IMR-90 (cell line): Measurements from ENCODE around the gene STPG1. TPM values are rescaled to one million over a fixed set of nuclear protein-coding genes. Genes with fewer than 3 reads are reported as not detected.

Experiments
- ATAC-seq: fragments of 200-7000 bp; cut with Tn5 transposase; 2 replicates; pipeline ENCODE4 v1.9.1; 2020; ENCODE audit warnings: low read depth, mild to moderate bottlenecking, moderate library complexity
- BruUV-seq: library from RNA; stranded (reverse); fragments of 400-500 nt; replicated peaks from 2 replicates; lab custom pipeline; 2021; lab: Mats Ljungman, UMichigan
- CTCF ChIA-PET: fragments of 300-600 bp; formaldehyde crosslinking; extraction: SDS; loops from one replicate; lab custom pipeline; 2021; ENCODE audit warnings: antibody characterized with exemption; lab: Yijun Ruan, JAX
- POLR2A ChIA-PET: fragments of 300-600 bp; sonication (Branson Sonifier 250); formaldehyde crosslinking; loops from one replicate; lab custom pipeline; 2022; ENCODE audit warnings: antibody characterized with exemption; ENCODE audit not compliant: unreplicated experiment; lab: Charles Lee
- DNase-seq: peaks from one replicate; pipeline ENCODE4 v3.0.0; 2013
- H2AFZ ChIP-seq: replicated peaks from 2 replicates; pipeline ENCODE3; 2013; ENCODE audit warnings: low read length, mild to moderate bottlenecking; ENCODE audit not compliant: poor library complexity
- H2AK5ac ChIP-seq: 2 replicates; pipeline ENCODE4 v1.6.1; 2013; ENCODE audit warnings: low read depth, low read length, inconsistent platforms
- H2AK9ac ChIP-seq: replicated peaks from 2 replicates; pipeline ENCODE3; 2013; ENCODE audit warnings: mild to moderate bottlenecking, low read depth, low read length, moderate library complexity; ENCODE audit not compliant: poor library complexity
- H2BK120ac ChIP-seq: 2 replicates; pipeline ENCODE4 v1.6.1; 2013; ENCODE audit warnings: low read depth, low read length, inconsistent platforms
- H2BK15ac ChIP-seq: 3 replicates; pipeline ENCODE4 v1.6.1; 2013; ENCODE audit warnings: low read depth, low read length, inconsistent platforms
- H2BK20ac ChIP-seq: 2 replicates; pipeline ENCODE4 v1.6.1; 2013; ENCODE audit warnings: low read depth, mild to moderate bottlenecking, inconsistent platforms, low read length, moderate library complexity
- H2BK5ac ChIP-seq: 2 replicates; pipeline ENCODE4 v1.6.1; 2013; ENCODE audit warnings: mild to moderate bottlenecking, low read depth, low read length, inconsistent platforms; ENCODE audit not compliant: poor library complexity, severe bottlenecking
- H3K14ac ChIP-seq: replicated peaks from 2 replicates; pipeline ENCODE4 v1.6.1; 2013; ENCODE audit warnings: low read depth, low read length, inconsistent platforms
- H3K18ac ChIP-seq: 2 replicates; pipeline ENCODE4 v1.6.1; 2013; ENCODE audit warnings: low read depth, low read length, control low read depth
- H3K23ac ChIP-seq: 2 replicates; pipeline ENCODE4 v1.6.1; 2013; ENCODE audit warnings: low read depth, low read length, inconsistent platforms
- H3K27ac ChIP-seq: 2 replicates; pipeline ENCODE4 v1.5.1; 2013; ENCODE audit warnings: mild to moderate bottlenecking, control low read depth, low read length; ENCODE audit not compliant: insufficient read depth
- H3K27me3 ChIP-seq: 2 replicates; pipeline ENCODE4 v1.6.1; 2013; ENCODE audit warnings: low read length; ENCODE audit not compliant: control insufficient read depth, insufficient read depth
- H3K36me3 ChIP-seq: 2 replicates; pipeline ENCODE4 v1.6.1; 2013; ENCODE audit warnings: low read length, mixed read lengths; ENCODE audit not compliant: control insufficient read depth, insufficient read depth
- H3K4ac ChIP-seq: 2 replicates; pipeline ENCODE4 v1.6.1; 2013; ENCODE audit warnings: low read depth, low read length, inconsistent platforms
- H3K4me1 ChIP-seq: 2 replicates; pipeline ENCODE4 v1.6.1; 2013; ENCODE audit warnings: low read length, mixed read lengths; ENCODE audit not compliant: control insufficient read depth, insufficient read depth
- H3K4me2 ChIP-seq: 2 replicates; pipeline ENCODE4 v1.6.1; 2013; ENCODE audit warnings: low read depth, mild to moderate bottlenecking, control low read depth, low read length, moderate library complexity
- H3K4me3 ChIP-seq: 2 replicates; pipeline ENCODE4 v1.5.1; 2013; ENCODE audit warnings: low read depth, mild to moderate bottlenecking, control low read depth, low read length, moderate library complexity; ENCODE audit not compliant: insufficient read depth
- H3K56ac ChIP-seq: 2 replicates; pipeline ENCODE4 v1.6.1; 2013; ENCODE audit warnings: low read length, inconsistent platforms; ENCODE audit not compliant: insufficient read depth; ENCODE audit errors: extremely low read depth
- H3K79me1 ChIP-seq, 2 experiments: 2 replicates each; pipeline ENCODE4 v1.6.1; 2013; ENCODE audit warnings: low read length in 2 of 2, inconsistent platforms in 1 of 2, low read depth in 1 of 2
- H3K9ac ChIP-seq: 2 replicates; pipeline ENCODE4 v1.6.1; 2013; ENCODE audit warnings: low read depth, low read length, control low read depth
- H3K9me1 ChIP-seq: 2 replicates; pipeline ENCODE4 v1.6.1; 2013; ENCODE audit warnings: low read length, inconsistent platforms; ENCODE audit not compliant: insufficient read depth
- H3K9me3 ChIP-seq: 2 replicates; pipeline ENCODE4 v1.6.1; 2013; ENCODE audit warnings: low read length; ENCODE audit not compliant: control insufficient read depth, insufficient read depth
- H4K20me1 ChIP-seq: 2 replicates; pipeline ENCODE4 v1.6.1; 2013; ENCODE audit warnings: low read length, inconsistent platforms; ENCODE audit not compliant: insufficient read depth
- H4K5ac ChIP-seq: 2 replicates; pipeline ENCODE4 v1.6.1; 2013; ENCODE audit warnings: mild to moderate bottlenecking, low read depth, low read length, control low read depth
- H4K8ac ChIP-seq, 2 experiments: 2 replicates each; pipeline ENCODE4 v1.6.1; 2013; ENCODE audit warnings: low read depth in 2 of 2, low read length in 2 of 2, control low read depth in 1 of 2, inconsistent platforms in 1 of 2
- H4K91ac ChIP-seq: 2 replicates; pipeline ENCODE4 v1.6.1; 2013; ENCODE audit warnings: low read depth, low read length, inconsistent platforms; ENCODE audit not compliant: insufficient read depth
- BHLHE40 ChIP-seq: fragments of 150-350 bp; IDR thresholded peaks from 2 replicates; pipeline ENCODE4 v1.6.1; 2016; ENCODE audit warnings: mild to moderate bottlenecking, low read depth, low read length
- CEBPB ChIP-seq: IDR thresholded peaks from 2 replicates; pipeline ENCODE4 v1.6.1; 2012; ENCODE audit warnings: low read depth, low read length, improper control_type of control experiment
- CHD1 ChIP-seq: IDR thresholded peaks from 2 replicates; pipeline ENCODE4 v1.6.1; 2012; ENCODE audit warnings: low read depth, low read length, improper control_type of control experiment
- MAFK ChIP-seq: IDR thresholded peaks from 2 replicates; pipeline ENCODE4 v1.6.1; 2012; ENCODE audit warnings: low read depth, low read length, improper control_type of control experiment
- MXI1 ChIP-seq: IDR thresholded peaks from 2 replicates; pipeline ENCODE4 v1.6.1; 2012; ENCODE audit warnings: low read depth, mild to moderate bottlenecking, low read length, moderate library complexity, borderline replicate concordance
- NFE2L2 ChIP-seq: fragments of 150-350 bp; IDR thresholded peaks from 2 replicates; pipeline ENCODE4 v1.6.1; 2016; ENCODE audit warnings: low read depth, mild to moderate bottlenecking, low read length
- POLR2A ChIP-seq: IDR thresholded peaks from 2 replicates; pipeline ENCODE4 v1.6.1; 2012; ENCODE audit warnings: mild to moderate bottlenecking, low read depth, low read length
- RAD21 ChIP-seq: IDR thresholded peaks from 2 replicates; pipeline ENCODE4 v1.6.1; 2012; ENCODE audit warnings: low read length, improper control_type of control experiment
- RCOR1 ChIP-seq: IDR thresholded peaks from 2 replicates; pipeline ENCODE4 v1.6.1; 2012; ENCODE audit warnings: mild to moderate bottlenecking, low read length, improper control_type of control experiment; ENCODE audit not compliant: insufficient replicate concordance
- RFX5 ChIP-seq: IDR thresholded peaks from 2 replicates; pipeline ENCODE4 v1.8.0; 2012; ENCODE audit warnings: low read depth, mild to moderate bottlenecking, low read length, moderate library complexity
- SMC3 ChIP-seq: fragments of 150-350 bp; IDR thresholded peaks from 2 replicates; pipeline ENCODE4 v1.6.1; 2016; ENCODE audit warnings: low read depth, mild to moderate bottlenecking, antibody characterized with exemption, low read length, moderate library complexity
- USF2 ChIP-seq: fragments of 150-350 bp; IDR thresholded peaks from 2 replicates; pipeline ENCODE4 v1.6.1; 2017; ENCODE audit warnings: mild to moderate bottlenecking, antibody characterized with exemption, low read length, low read depth
- WGBS, 2 experiments: methylation state at CpG; one replicate each; pipeline versions ENCODE4 v1.1.5 to v1.1.7; 2013; ENCODE audit warnings: missing lambda C conversion rate in 2 of 2; ENCODE audit not compliant: insufficient read length in 1 of 2; ENCODE audit errors: extremely low coverage in 2 of 2; 5-methylcytosine and 5-hydroxymethylcytosine counted together
- dilution Hi-C: fragments of 300-500 bp; cut with HindIII; formaldehyde crosslinking; loops from one replicate; pipeline ENCODE4 v1.14.3; 2018; ENCODE audit warnings: low sequenced_read_pairs; ENCODE audit not compliant: unreplicated experiment
- in situ Hi-C: fragments of 300-500 bp; cut with MboI; formaldehyde crosslinking; loops from 3 replicates; pipeline ENCODE4 v1.14.3; 2019; ENCODE audit warnings: low sequenced_read_pairs, inconsistent platforms, mixed read lengths
- intact Hi-C: fragments of 100-400 bp; cut with micrococcal nuclease; formaldehyde crosslinking; loops from 2 replicates; pipeline ENCODE4 v1.10.0; 2022
- polyA plus RNA-seq, 3 experiments: library from polyadenylated mRNA; depleted of rRNA; stranded (reverse); fragments of >200 nt; gene quantifications; 2 replicates each; pipeline ENCODE4 v1.2.3, GENCODE V29; 2012; ENCODE audit warnings: low replicate concordance in 1 of 3
- total RNA-seq: library from RNA; depleted of rRNA; stranded (reverse); fragments of >200 nt; gene quantifications from 2 replicates; pipeline ENCODE4 v1.2.3, GENCODE V29; 2012
- TF ChIP-seq, protein P1 (sequence below): fragments of 150-350 bp; IDR thresholded peaks from 2 replicates; pipeline ENCODE4 v1.6.1; 2016; ENCODE audit warnings: low read depth, mild to moderate bottlenecking, low read length, moderate library complexity, borderline replicate concordance

Gene STPG1
- total and polyA plus RNA-seq, 2 of the 4 experiments (the other 2 are of a cell fraction), result 3.0 to 6.5 TPM

- peak overlapping the region; percentile 59; the same call in 1 of the 2 replicates for H2AK5ac ChIP-seq
- no TSS peak for BruUV-seq
- POLR2A ChIA-PET, result interaction anchor here (0.5 to 1.0 kb wide), 2 partner anchors 191 to 442 kb away, joined by 3 to 4 read pairs; no protein-coding TSS in a partner anchor
- CTCF ChIA-PET, result interaction anchor here (1.0 to 5.2 kb wide), 11 partner anchors 8 to 348 kb away, joined by 3 to 170 read pairs (median 4); partner anchors contain the start of genes NIPAL3 and STPG1
- H3K9me3 ChIP-seq, result no peaks in the 10 kb centered on the region
- H4K8ac ChIP-seq, result peak overlapping the region in 1 of 2 experiments; percentile 11; a peak in 1 of 4 replicates
- peak overlapping the region; percentile 14 for H3K4ac ChIP-seq
- no peaks in the 10 kb centered on the region for H3K27me3 ChIP-seq
- no peak overlapping the region; the same call in 1 of the 2 replicates for H4K5ac ChIP-seq
- peak overlapping the region; percentile 28 for H2BK120ac ChIP-seq
- dilution Hi-C loops (no loop called here), in situ Hi-C loops (loop anchor here (5.0 to 10.0 kb wide), 2 partner anchors 191 to 242 kb away; no protein-coding TSS in a partner anchor), intact Hi-C loops (loop anchor here (10.0 kb wide), 1 partner anchor 192 kb away; no protein-coding TSS in a partner anchor)
- peaks cover 0 to 22% of the 10 kb centered on the region in 2 experiments; a peak in 1 of 4 replicates for H3K79me1 ChIP-seq
- H2AK9ac ChIP-seq, result peak overlapping the region; percentile 88
- no peak overlapping the region for H2AFZ ChIP-seq
- H2BK20ac ChIP-seq, result peak overlapping the region; percentile 27; the same call in 1 of the 2 replicates
- ATAC-seq, result no peak; the same call in 1 of the 2 replicates
- peak overlapping the region; percentile 49; the same call in 1 of the 2 replicates for H3K14ac ChIP-seq
- 0 out of 2 replicates have a peak, but pooled peaks cover 3% of the 10 kb centered on the region for H3K9me1 ChIP-seq
- no peak overlapping the region for H3K18ac ChIP-seq
- H2BK15ac ChIP-seq, result peak overlapping the region; percentile 31; the same call in 1 of the 3 replicates
- no peak for DNase-seq
- H3K56ac ChIP-seq, result no peak overlapping the region
- TF ChIP-seq POLR2A (no peak), RFX5 (no peak), CHD1 (no peak), USF2 (no peak), MXI1 (no peak), CEBPB (no peak), MAFK (no peak), RCOR1 (no peak), NFE2L2 (no peak), SMC3 (no peak), BHLHE40 (no peak), RAD21 (no peak)
- TF ChIP-seq, protein P1, sequence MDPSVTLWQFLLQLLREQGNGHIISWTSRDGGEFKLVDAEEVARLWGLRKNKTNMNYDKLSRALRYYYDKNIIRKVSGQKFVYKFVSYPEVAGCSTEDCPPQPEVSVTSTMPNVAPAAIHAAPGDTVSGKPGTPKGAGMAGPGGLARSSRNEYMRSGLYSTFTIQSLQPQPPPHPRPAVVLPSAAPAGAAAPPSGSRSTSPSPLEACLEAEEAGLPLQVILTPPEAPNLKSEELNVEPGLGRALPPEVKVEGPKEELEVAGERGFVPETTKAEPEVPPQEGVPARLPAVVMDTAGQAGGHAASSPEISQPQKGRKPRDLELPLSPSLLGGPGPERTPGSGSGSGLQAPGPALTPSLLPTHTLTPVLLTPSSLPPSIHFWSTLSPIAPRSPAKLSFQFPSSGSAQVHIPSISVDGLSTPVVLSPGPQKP, result no peak
- peak overlapping the region; percentile 56 for H4K91ac ChIP-seq
- H3K4me3 ChIP-seq, result no peak overlapping the region
- H4K20me1 ChIP-seq, result no peaks in the 10 kb centered on the region
- H3K23ac ChIP-seq, result peak overlapping the region; percentile 18; the same call in 1 of the 2 replicates
- H3K9ac ChIP-seq, result no peak overlapping the region
- H3K27ac ChIP-seq, result no peak overlapping the region
- peaks cover 6% of the 10 kb centered on the region for H3K4me1 ChIP-seq
- H3K36me3 ChIP-seq, result no peaks in the 10 kb centered on the region
- WGBS, 2 experiments, result 100% methylated on average over 2 of the region's 4 CpGs; no CpG with 5 or more reads in 1 of the 2 experiments
- no peak overlapping the region for H3K4me2 ChIP-seq
- H2BK5ac ChIP-seq, result no peak overlapping the region
Observed at GRCh38 chr1:24392982-24393650, 20.5 kb downstream of the STPG1 start.
